ENCODE results near the gene ANKFN1.

Gene ANKFN1

GRCh38 chr17:56495556-56495955, 342.3 kb downstream of the ANKFN1 start:
- Histone ChIP-seq H3K27me3 (ENCODE audit: insufficient read depth, low read length) (no peaks in the 10 kb centered on the region), H3K27ac (ENCODE audit: low read length) (no peak overlapping the region), H3K36me3 (ENCODE audit: insufficient read depth, low read depth, low read length) (no peaks in the 10 kb centered on the region), H3K4me1 (ENCODE audit: insufficient read depth, low read length) (no peaks in the 10 kb centered on the region), H3K4me3 (ENCODE audit: low read length) (no peak overlapping the region), H3K9me3 (ENCODE audit: insufficient read depth, low read depth, low read length) (no peaks in the 10 kb centered on the region), H3K9ac (ENCODE audit: low read depth, low read length) (no peak overlapping the region)

DNA sequence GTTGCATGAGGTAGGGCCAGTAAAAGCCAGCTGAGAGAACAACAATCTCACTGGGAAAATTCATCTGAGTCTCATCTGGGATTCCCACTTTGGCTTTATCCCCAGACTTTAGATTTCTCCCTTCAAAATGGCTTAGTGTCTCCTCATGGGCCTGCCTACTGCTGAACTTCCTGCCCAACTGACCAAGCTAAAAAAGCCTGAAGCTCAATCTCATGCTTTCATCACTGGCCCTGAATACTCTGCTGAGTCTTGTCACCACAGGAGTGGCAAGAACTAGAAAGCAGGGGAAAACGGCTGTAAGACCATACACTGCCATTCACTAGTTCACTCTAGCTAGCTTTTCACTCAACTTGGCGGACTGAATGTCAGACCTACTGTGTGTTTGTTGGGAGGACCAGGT, 343.9 kb downstream of the ANKFN1 start:
- Histone ChIP-seq H3K36me3 (ENCODE audit: insufficient read depth, low read depth, low read length) (no peaks in the 10 kb centered on the region), H3K9ac (ENCODE audit: low read depth, low read length) (no peak overlapping the region), H3K9me3 (ENCODE audit: insufficient read depth, low read depth, low read length) (no peaks in the 10 kb centered on the region), H3K27me3 (ENCODE audit: insufficient read depth, low read length) (no peaks in the 10 kb centered on the region), H3K4me1 (ENCODE audit: insufficient read depth, low read length) (no peaks in the 10 kb centered on the region), H3K4me3 (ENCODE audit: low read length) (no peak overlapping the region), H3K27ac (ENCODE audit: low read length) (no peak overlapping the region)

GRCh38 chr17:56499799-56500388, 346.6 kb downstream of the ANKFN1 start:
- H3K27ac ChIP-seq (ENCODE audit: low read length) = no peak overlapping the region
- H3K9me3 ChIP-seq (ENCODE audit: insufficient read depth, low read depth, low read length) = no peaks in the 10 kb centered on the region
- H3K4me3 ChIP-seq (ENCODE audit: low read length) = no peak overlapping the region
- no peak overlapping the region for H3K9ac ChIP-seq (ENCODE audit: low read depth, low read length)
- no peaks in the 10 kb centered on the region for H3K4me1 ChIP-seq (ENCODE audit: insufficient read depth, low read length)
- H3K27me3 ChIP-seq (ENCODE audit: insufficient read depth, low read length) = no peaks in the 10 kb centered on the region
- H3K36me3 ChIP-seq (ENCODE audit: insufficient read depth, low read depth, low read length) = no peaks in the 10 kb centered on the region

DNA sequence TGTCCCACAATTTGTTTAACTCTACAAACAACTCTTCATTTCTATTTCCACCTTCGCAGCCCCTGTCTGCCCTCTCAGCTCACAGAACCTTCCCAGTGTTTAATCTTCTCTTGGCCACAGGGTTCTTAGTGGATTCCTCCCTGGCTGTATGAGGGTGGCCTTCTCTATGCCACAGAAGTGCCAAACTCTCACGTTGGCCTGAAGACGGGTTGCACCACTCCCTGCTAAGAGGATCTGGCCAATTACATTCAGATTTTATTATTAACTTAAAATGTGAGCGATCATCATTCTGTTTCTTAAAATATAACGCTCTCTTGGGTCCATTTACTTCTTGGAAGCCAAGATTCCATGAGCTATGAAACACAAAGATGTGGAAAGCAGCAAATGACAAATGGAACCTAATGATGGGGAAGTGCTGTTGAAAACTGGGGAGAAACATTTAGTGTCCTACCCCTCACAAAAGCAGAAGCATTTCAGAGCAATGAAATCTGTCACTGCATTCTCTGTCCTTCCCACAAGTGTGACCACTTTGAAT, 348.9 kb downstream of the ANKFN1 start:
- Histone ChIP-seq H3K4me3 (ENCODE audit: low read length) (no peak overlapping the region), H3K9ac (ENCODE audit: low read depth, low read length) (no peak overlapping the region), H3K27ac (ENCODE audit: low read length) (no peak overlapping the region), H3K36me3 (ENCODE audit: insufficient read depth, low read depth, low read length) (no peaks in the 10 kb centered on the region), H3K9me3 (ENCODE audit: insufficient read depth, low read depth, low read length) (no peaks in the 10 kb centered on the region), H3K4me1 (ENCODE audit: insufficient read depth, low read length) (no peaks in the 10 kb centered on the region), H3K27me3 (ENCODE audit: insufficient read depth, low read length) (no peaks in the 10 kb centered on the region)

GRCh38 chr17:56505154-56505756, 352.0 kb downstream of the ANKFN1 start:
- Histone ChIP-seq H3K9ac (ENCODE audit: low read depth, low read length) (no peak overlapping the region), H3K4me1 (ENCODE audit: insufficient read depth, low read length) (no peaks in the 10 kb centered on the region), H3K27ac (ENCODE audit: low read length) (no peak overlapping the region), H3K36me3 (ENCODE audit: insufficient read depth, low read depth, low read length) (no peaks in the 10 kb centered on the region), H3K9me3 (ENCODE audit: insufficient read depth, low read depth, low read length) (no peaks in the 10 kb centered on the region), H3K27me3 (ENCODE audit: insufficient read depth, low read length) (no peaks in the 10 kb centered on the region), H3K4me3 (ENCODE audit: low read length) (no peak overlapping the region)

DNA sequence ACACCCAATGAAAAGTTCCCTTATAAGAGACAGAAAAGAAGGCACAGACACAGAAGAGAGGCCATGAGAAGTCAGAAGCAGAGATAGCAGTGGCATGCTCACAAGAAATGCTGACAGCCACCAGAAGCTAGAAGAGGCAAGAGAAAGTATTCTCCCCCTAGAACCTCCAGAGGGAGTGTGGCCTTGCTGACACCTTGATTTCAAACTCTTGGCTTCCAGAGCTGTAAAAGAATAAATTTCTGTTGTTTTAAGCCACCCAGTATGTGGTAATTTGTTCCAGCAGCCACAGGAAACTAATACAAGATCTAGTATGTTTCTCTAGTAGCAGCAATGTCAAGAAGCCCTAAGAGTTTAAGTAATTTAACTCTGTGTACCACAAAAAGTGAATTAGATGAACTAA, 353.1 kb downstream of the ANKFN1 start:
- H3K36me3 ChIP-seq (ENCODE audit: insufficient read depth, low read depth, low read length) = no peaks in the 10 kb centered on the region
- H3K4me1 ChIP-seq (ENCODE audit: insufficient read depth, low read length) = no peaks in the 10 kb centered on the region
- H3K27ac ChIP-seq (ENCODE audit: low read length) = no peak overlapping the region
- H3K27me3 ChIP-seq (ENCODE audit: insufficient read depth, low read length) = no peaks in the 10 kb centered on the region
- no peak overlapping the region for H3K4me3 ChIP-seq (ENCODE audit: low read length)
- H3K9ac ChIP-seq (ENCODE audit: low read depth, low read length) = no peak overlapping the region
- no peaks in the 10 kb centered on the region for H3K9me3 ChIP-seq (ENCODE audit: insufficient read depth, low read depth, low read length)

GRCh38 chr17:56510554-56511342, 357.5 kb downstream of the ANKFN1 start:
- no peak overlapping the region for H3K9ac ChIP-seq (ENCODE audit: low read depth, low read length)
- no peaks in the 10 kb centered on the region for H3K27me3 ChIP-seq (ENCODE audit: insufficient read depth, low read length)
- H3K36me3 ChIP-seq (ENCODE audit: insufficient read depth, low read depth, low read length) = no peaks in the 10 kb centered on the region
- no peak overlapping the region for H3K27ac ChIP-seq (ENCODE audit: low read length)
- no peak overlapping the region for H3K4me3 ChIP-seq (ENCODE audit: low read length)
- no peaks in the 10 kb centered on the region for H3K4me1 ChIP-seq (ENCODE audit: insufficient read depth, low read length)
- no peaks in the 10 kb centered on the region for H3K9me3 ChIP-seq (ENCODE audit: insufficient read depth, low read depth, low read length)

- H3K27me3 ChIP-seq (ENCODE audit: insufficient read depth, low read length) = no peaks in the 10 kb centered on the region
- H3K27ac ChIP-seq (ENCODE audit: low read length) = no peak overlapping the region
- no peaks in the 10 kb centered on the region for H3K36me3 ChIP-seq (ENCODE audit: insufficient read depth, low read depth, low read length)
- H3K9ac ChIP-seq (ENCODE audit: low read depth, low read length) = no peak overlapping the region
- no peaks in the 10 kb centered on the region for H3K4me1 ChIP-seq (ENCODE audit: insufficient read depth, low read length)
- H3K9me3 ChIP-seq (ENCODE audit: insufficient read depth, low read depth, low read length) = no peaks in the 10 kb centered on the region
- H3K4me3 ChIP-seq (ENCODE audit: low read length) = no peak overlapping the region
Measured at GRCh38 chr17:56514264-56514663, 361.0 kb downstream of the ANKFN1 start.

GRCh38 chr17:56514899-56515298, 361.6 kb downstream of the ANKFN1 start:
- Histone ChIP-seq H3K27me3 (ENCODE audit: insufficient read depth, low read length) (no peaks in the 10 kb centered on the region), H3K36me3 (ENCODE audit: insufficient read depth, low read depth, low read length) (no peaks in the 10 kb centered on the region)

GRCh38 chr17:56521414-56522141, 368.3 kb downstream of the ANKFN1 start:
- no peaks in the 10 kb centered on the region for H3K9me3 ChIP-seq (ENCODE audit: insufficient read depth, low read depth, low read length)
- H3K27ac ChIP-seq (ENCODE audit: low read length) = no peak overlapping the region
- no peaks in the 10 kb centered on the region for H3K27me3 ChIP-seq (ENCODE audit: insufficient read depth, low read length)
- H3K9ac ChIP-seq (ENCODE audit: low read depth, low read length) = no peak overlapping the region
- no peaks in the 10 kb centered on the region for H3K4me1 ChIP-seq (ENCODE audit: insufficient read depth, low read length)
- H3K36me3 ChIP-seq (ENCODE audit: insufficient read depth, low read depth, low read length) = no peaks in the 10 kb centered on the region
- H3K4me3 ChIP-seq (ENCODE audit: low read length) = no peak overlapping the region

More at GRCh38 chr17:56514899-56515298, 361.6 kb downstream of the ANKFN1 start:
- no peaks in the 10 kb centered on the region for H3K4me1 ChIP-seq (ENCODE audit: insufficient read depth, low read length)
- H3K27ac ChIP-seq (ENCODE audit: low read length) = no peak overlapping the region
- no peak overlapping the region for H3K4me3 ChIP-seq (ENCODE audit: low read length)
- no peak overlapping the region for H3K9ac ChIP-seq (ENCODE audit: low read depth, low read length)
- no peaks in the 10 kb centered on the region for H3K9me3 ChIP-seq (ENCODE audit: insufficient read depth, low read depth, low read length)

DNA sequence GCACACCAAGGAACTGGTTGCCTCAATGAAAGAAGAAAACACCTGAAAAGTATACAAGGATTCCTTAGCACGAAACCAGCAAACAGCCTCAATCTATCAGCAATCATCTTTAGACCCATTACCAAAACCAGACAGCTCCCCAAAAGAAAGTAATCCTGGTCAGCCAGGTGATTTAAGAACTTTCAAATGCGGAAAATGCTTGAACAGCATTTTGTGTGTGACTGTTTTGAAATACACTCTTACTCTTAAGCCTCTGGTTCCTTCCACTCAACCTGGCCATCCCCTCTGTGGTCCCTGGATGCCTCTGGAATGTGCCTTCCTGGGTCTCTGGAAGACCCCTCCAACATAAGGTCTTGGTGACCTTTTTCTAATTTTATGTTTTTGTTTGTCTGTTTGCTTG, 369.8 kb downstream of the ANKFN1 start:
- no peak overlapping the region for H3K9ac ChIP-seq (ENCODE audit: low read depth, low read length)
- H3K9me3 ChIP-seq (ENCODE audit: insufficient read depth, low read depth, low read length) = no peaks in the 10 kb centered on the region
- H3K36me3 ChIP-seq (ENCODE audit: insufficient read depth, low read depth, low read length) = no peaks in the 10 kb centered on the region
- no peaks in the 10 kb centered on the region for H3K4me1 ChIP-seq (ENCODE audit: insufficient read depth, low read length)
- no peak overlapping the region for H3K27ac ChIP-seq (ENCODE audit: low read length)
- H3K4me3 ChIP-seq (ENCODE audit: low read length) = no peak overlapping the region
- no peaks in the 10 kb centered on the region for H3K27me3 ChIP-seq (ENCODE audit: insufficient read depth, low read length)

All from iPS-20b (cell line).